Common myeloid progenitor, CD34-positive (primary cell): Measurements from ENCODE around the gene PRKCSH.

Experiments
- CTCF ChIA-PET: fragments of 350-600 bp; sonication (Branson Sonifier 250); formaldehyde crosslinking; loops from one replicate; lab custom pipeline; 2021; ENCODE audit warnings: antibody characterized with exemption; lab: Charles Lee
- POLR2A ChIA-PET: fragments of 350-600 bp; sonication (Branson Sonifier 250); formaldehyde crosslinking; loops from one replicate; lab custom pipeline; 2021; ENCODE audit warnings: antibody characterized with exemption; lab: Charles Lee
- DNase-seq, 3 donors: peaks; one replicate each; pipeline versions ENCODE4 v3.0.0 to v3.0.0-alpha.2; 2013
- H3K27ac ChIP-seq, 2 experiments: 1 replicate in 1 of 2; 2 replicates in 1 of 2; pipeline ENCODE4 v1.7.0; 2013; ENCODE audit warnings: inconsistent platforms in 2 of 2, low read length in 2 of 2, mild to moderate bottlenecking in 2 of 2, low read depth in 1 of 2, moderate library complexity in 1 of 2; ENCODE audit not compliant: severe bottlenecking in 2 of 2, insufficient read depth in 1 of 2, poor library complexity in 1 of 2
- H3K27me3 ChIP-seq, 5 experiments: replicated peaks in 2 of 5; 1 replicate in 3 of 5; 2 replicates in 2 of 5; pipeline versions ENCODE4 v1.6.1 to v1.7.0; 2013; ENCODE audit warnings: low read length in 4 of 5, mild to moderate bottlenecking in 2 of 5, moderate library complexity in 2 of 5, inconsistent platforms in 1 of 5; ENCODE audit not compliant: insufficient read depth in 5 of 5, control insufficient read depth in 4 of 5
- H3K36me3 ChIP-seq, 4 experiments: 1 replicate in 2 of 4; 2 replicates in 2 of 4; pipeline versions ENCODE4 v1.6.1 to v1.7.0; 2013; ENCODE audit warnings: low read length in 3 of 4, control low read depth in 1 of 4, mild to moderate bottlenecking in 1 of 4; ENCODE audit not compliant: control insufficient read depth in 4 of 4, insufficient read depth in 4 of 4
- H3K4me1 ChIP-seq, 4 experiments: 1 replicate in 3 of 4; 2 replicates in 1 of 4; pipeline versions ENCODE4 v1.6.1 to v1.7.1; 2013; ENCODE audit warnings: low read length in 3 of 4, mild to moderate bottlenecking in 3 of 4, control low read depth in 1 of 4, inconsistent platforms in 1 of 4, moderate library complexity in 1 of 4; ENCODE audit not compliant: control insufficient read depth in 4 of 4, insufficient read depth in 4 of 4; ENCODE audit errors: control extremely low read depth in 1 of 4
- H3K4me3 ChIP-seq, 7 experiments: 1 replicate in 4 of 7; 2 replicates in 3 of 7; pipeline versions ENCODE4 v1.5.1 to v1.7.0; 2013; ENCODE audit warnings: mild to moderate bottlenecking in 7 of 7, low read length in 6 of 7, moderate library complexity in 6 of 7, inconsistent platforms in 2 of 7, low read depth in 2 of 7, control low read depth in 1 of 7; ENCODE audit not compliant: insufficient read depth in 4 of 7, control insufficient read depth in 1 of 7; ENCODE audit errors: extremely low read depth in 1 of 7
- H3K9me3 ChIP-seq, 5 experiments: 1 replicate in 4 of 5; 2 replicates in 1 of 5; pipeline versions ENCODE4 v1.6.1 to v1.7.1; 2013; ENCODE audit warnings: low read length in 4 of 5, mild to moderate bottlenecking in 2 of 5, inconsistent platforms in 1 of 5, low read depth in 1 of 5, moderate library complexity in 1 of 5; ENCODE audit not compliant: control insufficient read depth in 4 of 5, insufficient read depth in 2 of 5; ENCODE audit errors: control extremely low read depth in 1 of 5
- WGBS: methylation state at CpG from one replicate; pipeline ENCODE4 v1.1.5; 2013; ENCODE audit not compliant: insufficient coverage; 5-methylcytosine and 5-hydroxymethylcytosine counted together

Gene PRKCSH

GRCh38 chr19:11448923-11449554 lies 13.6 kb downstream of the PRKCSH start:
- Histone ChIP-seq H3K4me1 (peaks cover 0 to 3% (median 2%) of the 10 kb centered on the region in 4 experiments), H3K4me3 (no peak overlapping the region), H3K9me3 (no peaks in the 10 kb centered on the region), H3K27ac (no peak overlapping the region), H3K27me3 (no peaks in the 10 kb centered on the region), H3K36me3 (peaks cover 4 to 57% (median 37%) of the 10 kb centered on the region in 4 experiments)
- no peak for DNase-seq
- WGBS, result 98% methylated on average over 29 of the region's 31 CpGs
- POLR2A ChIA-PET, result no interaction called here
- CTCF ChIA-PET, result interaction anchor here (1.1 to 2.5 kb wide), 5 partner anchors 8 to 73 kb away, joined by 3 to 12 read pairs (median 3); partner anchors contain the start of gene EPOR

DNA sequence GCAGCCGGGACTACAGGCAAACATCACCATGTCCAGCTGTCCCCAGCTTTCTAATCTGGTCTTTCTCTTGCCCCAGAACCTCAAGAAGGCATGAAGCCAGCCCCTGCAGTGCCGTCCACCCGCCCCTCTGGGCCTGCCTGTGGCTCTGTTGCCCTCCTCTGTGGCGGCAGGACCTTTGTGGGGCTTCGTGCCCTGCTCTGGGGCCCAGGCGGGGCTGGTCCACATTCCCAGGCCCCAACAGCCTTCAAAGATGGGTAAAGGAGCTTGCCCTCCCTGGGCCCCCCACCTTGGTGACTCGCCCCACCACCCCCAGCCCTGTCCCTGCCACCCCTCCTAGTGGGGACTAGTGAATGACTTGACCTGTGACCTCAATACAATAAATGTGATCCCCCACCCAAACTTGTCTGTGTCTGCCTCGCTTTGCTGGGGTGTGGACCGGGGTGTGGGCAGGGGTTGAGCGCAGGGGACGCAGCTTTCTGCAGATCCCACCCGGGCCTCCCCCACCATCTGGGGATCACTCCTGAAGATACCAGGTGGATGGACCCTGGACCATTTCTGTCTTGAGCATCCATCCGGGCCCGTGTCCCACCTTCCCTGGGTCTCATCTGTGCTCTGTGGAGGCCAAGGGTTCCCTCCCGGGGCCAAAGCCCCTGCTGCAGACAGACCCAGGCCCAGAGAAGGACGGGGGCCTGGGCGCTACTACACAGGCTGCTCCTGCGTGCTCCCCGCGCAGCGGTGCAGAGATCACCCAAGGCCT lies 15.3 kb downstream of the PRKCSH start:
- H3K36me3 ChIP-seq, result peaks cover 4 to 42% (median 22%) of the 10 kb centered on the region in 4 experiments
- CTCF ChIA-PET, result interaction anchor here (1.5 kb wide), 1 partner anchor 9 kb away, joined by 3 read pairs; no protein-coding TSS in a partner anchor

GRCh38 chr19:11451327-11451870 lies 16.0 kb downstream of the PRKCSH start:
- ChIA-PET CTCF (interaction anchor here (1.0 to 1.5 kb wide), 2 partner anchors 8 to 71 kb away, joined by 3 read pairs; no protein-coding TSS in a partner anchor), POLR2A (no interaction called here)
- Histone ChIP-seq H3K9me3 (no peaks in the 10 kb centered on the region), H3K27ac (no peak overlapping the region), H3K27me3 (peaks cover 0 to 2% (median 0%) of the 10 kb centered on the region in 5 experiments), H3K4me3 (no peak overlapping the region), H3K36me3 (peaks cover 2 to 35% (median 18%) of the 10 kb centered on the region in 4 experiments), H3K4me1 (peaks cover 0 to 3% (median 2%) of the 10 kb centered on the region in 4 experiments)
- WGBS, result no CpG with 5 or more reads among the region's 13 CpGs
- no peak for DNase-seq

More for the DNA sequence above, 15.3 kb downstream of the PRKCSH start:
- Histone ChIP-seq H3K27ac (no peak overlapping the region), H3K9me3 (no peaks in the 10 kb centered on the region), H3K27me3 (peaks cover 0 to 2% (median 0%) of the 10 kb centered on the region in 5 experiments), H3K4me1 (peaks cover 0 to 3% (median 2%) of the 10 kb centered on the region in 4 experiments), H3K4me3 (no peak overlapping the region)
- no peak for DNase-seq
- WGBS, result 95% methylated on average over 11 of the region's 21 CpGs
- POLR2A ChIA-PET, result no interaction called here

GRCh38 chr19:11451871-11452619 lies 16.6 kb downstream of the PRKCSH start:
- WGBS, result 59% methylated on average over 12 of the region's 25 CpGs
- ChIA-PET CTCF (interaction anchor here (0.8 to 1.8 kb wide), 5 partner anchors 8 to 77 kb away, joined by 3 to 7 read pairs (median 3); no protein-coding TSS in a partner anchor), POLR2A (interaction anchor here (0.7 kb wide), 1 partner anchor 1558 kb away, joined by 7 read pairs; no protein-coding TSS in a partner anchor)
- H3K4me1 ChIP-seq, result peaks cover 0 to 3% (median 2%) of the 10 kb centered on the region in 4 experiments
- H3K36me3 ChIP-seq, result peaks cover 2 to 29% (median 15%) of the 10 kb centered on the region in 4 experiments
- H3K27me3 ChIP-seq, result peaks cover 0 to 2% (median 0%) of the 10 kb centered on the region in 5 experiments
- no peak overlapping the region for H3K4me3 ChIP-seq
- H3K9me3 ChIP-seq, result no peaks in the 10 kb centered on the region
- DNase-seq, result no peak
- H3K27ac ChIP-seq, result no peak overlapping the region

- peaks cover 0 to 3% (median 2%) of the 10 kb centered on the region in 4 experiments for H3K4me1 ChIP-seq
- peaks cover 0 to 2% (median 0%) of the 10 kb centered on the region in 5 experiments for H3K27me3 ChIP-seq
- no peak overlapping the region for H3K27ac ChIP-seq
- 90% methylated on average over 27 of the region's 33 CpGs for WGBS
- H3K36me3 ChIP-seq, result peaks cover 2 to 23% (median 11%) of the 10 kb centered on the region in 4 experiments
- ChIA-PET CTCF (interaction anchor here (0.8 to 1.8 kb wide), 5 partner anchors 9 to 166 kb away, joined by 3 to 7 read pairs (median 4); no protein-coding TSS in a partner anchor), POLR2A (interaction anchor here (0.7 kb wide), 1 partner anchor 1559 kb away, joined by 7 read pairs; no protein-coding TSS in a partner anchor)
- H3K4me3 ChIP-seq, result no peak overlapping the region
- no peak for DNase-seq
- H3K9me3 ChIP-seq, result no peaks in the 10 kb centered on the region
Observed at GRCh38 chr19:11452620-11453310, 17.3 kb downstream of the PRKCSH start.
